ENCODE measurements around the gene CSRP1. TPM values are rescaled to one million over a fixed set of nuclear protein-coding genes. Genes with fewer than 3 reads are reported as not detected.
A peak's percentile ranks its signal among the peaks of the same experiment; 100 is the strongest.

Gene CSRP1
- total RNA-seq, 3 donors from 2014 or later = 186 to 1,491 (median 767) TPM

DNA sequence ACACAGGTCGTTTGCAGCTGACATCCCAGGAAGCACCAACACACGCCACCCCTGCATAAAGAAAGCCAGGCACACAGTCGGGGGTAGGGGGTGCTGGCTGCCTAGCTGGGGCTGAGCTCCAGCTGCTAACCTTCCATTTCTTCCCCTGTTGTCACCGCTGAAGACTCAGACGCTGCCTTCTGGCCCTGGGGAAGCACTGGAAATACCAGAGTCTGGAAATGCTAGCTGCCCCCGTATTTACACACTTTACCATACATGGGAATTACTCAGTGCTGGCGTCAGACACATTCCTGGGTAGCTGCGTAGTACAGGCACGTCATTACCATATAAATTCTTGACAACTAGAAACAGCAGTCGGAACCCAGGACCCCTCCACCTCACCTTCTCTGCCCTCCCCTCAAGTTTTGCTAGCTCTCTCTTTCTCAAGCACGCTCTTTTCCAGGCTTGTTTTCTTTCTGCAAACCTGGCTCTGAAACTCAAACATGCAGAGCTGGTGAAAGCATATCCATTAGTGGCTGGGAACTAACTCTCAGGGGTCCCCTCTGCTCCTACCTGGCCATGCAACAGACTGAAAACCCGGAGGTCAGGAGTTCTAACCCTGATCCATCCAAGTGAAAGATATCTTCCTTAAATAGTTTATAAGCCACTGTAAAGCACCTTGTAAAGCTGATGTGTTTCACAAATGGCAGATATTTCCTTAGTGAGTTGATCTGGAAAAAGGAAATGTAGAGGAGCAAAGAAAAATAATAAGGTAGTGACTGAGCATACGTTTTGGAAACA is 3.3 kb downstream of the CSRP1 start:
- Histone ChIP-seq H3K27ac (peak overlapping the region; percentile 97 to 99), H3K9me3 (no peaks in the 10 kb centered on the region), H3K36me3 (no peaks in the 10 kb centered on the region), H3K4me1 (peaks cover 27% of the 10 kb centered on the region in 2 donors), H3K4me3 (peak overlapping the region in 2 of 3 donors; percentile 88 to 96), H3K27me3 (no peaks in the 10 kb centered on the region)
- peak in 1 of 2 donors; percentile 89 for DNase-seq (ENCODE audit: low spot score in 2 of 2)
- TF ChIP-seq, protein P1, sequence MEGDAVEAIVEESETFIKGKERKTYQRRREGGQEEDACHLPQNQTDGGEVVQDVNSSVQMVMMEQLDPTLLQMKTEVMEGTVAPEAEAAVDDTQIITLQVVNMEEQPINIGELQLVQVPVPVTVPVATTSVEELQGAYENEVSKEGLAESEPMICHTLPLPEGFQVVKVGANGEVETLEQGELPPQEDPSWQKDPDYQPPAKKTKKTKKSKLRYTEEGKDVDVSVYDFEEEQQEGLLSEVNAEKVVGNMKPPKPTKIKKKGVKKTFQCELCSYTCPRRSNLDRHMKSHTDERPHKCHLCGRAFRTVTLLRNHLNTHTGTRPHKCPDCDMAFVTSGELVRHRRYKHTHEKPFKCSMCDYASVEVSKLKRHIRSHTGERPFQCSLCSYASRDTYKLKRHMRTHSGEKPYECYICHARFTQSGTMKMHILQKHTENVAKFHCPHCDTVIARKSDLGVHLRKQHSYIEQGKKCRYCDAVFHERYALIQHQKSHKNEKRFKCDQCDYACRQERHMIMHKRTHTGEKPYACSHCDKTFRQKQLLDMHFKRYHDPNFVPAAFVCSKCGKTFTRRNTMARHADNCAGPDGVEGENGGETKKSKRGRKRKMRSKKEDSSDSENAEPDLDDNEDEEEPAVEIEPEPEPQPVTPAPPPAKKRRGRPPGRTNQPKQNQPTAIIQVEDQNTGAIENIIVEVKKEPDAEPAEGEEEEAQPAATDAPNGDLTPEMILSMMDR (IDR thresholded peaks at IDR 0.05) = no peak
- TF ChIP-seq POLR2AphosphoS5 (IDR thresholded peaks at IDR 0.05) (peak; percentile 52 to 86 (median 79)), POLR2A (IDR thresholded peaks at IDR 0.05) (peak; percentile 67)
- intact Hi-C loops (cut with DNase I; ENCODE audit: low total_unique reads) = no loop called here

- Histone ChIP-seq H3K27me3 (no peaks in the 10 kb centered on the region), H3K27ac (peak overlapping the region; percentile 97 to 99), H3K4me1 (peaks cover 16 to 25% of the 10 kb centered on the region in 2 donors), H3K4me3 (peak overlapping the region in 2 of 3 donors; percentile 88 to 96), H3K36me3 (no peaks in the 10 kb centered on the region), H3K9me3 (no peaks in the 10 kb centered on the region)
- DNase-seq (ENCODE audit: low spot score in 2 of 2) = peak in 1 of 2 donors; percentile 18
- TF ChIP-seq POLR2A (IDR thresholded peaks at IDR 0.05) (no peak), POLR2AphosphoS5 (IDR thresholded peaks at IDR 0.05) (no peak)
- TF ChIP-seq, protein P1 (IDR thresholded peaks at IDR 0.05) = no peak
- intact Hi-C loops (cut with DNase I; ENCODE audit: low total_unique reads) = no loop called here
These were observed 4.4 kb downstream of the CSRP1 start for GRCh38 chr1:201502511-201502857.

DNA sequence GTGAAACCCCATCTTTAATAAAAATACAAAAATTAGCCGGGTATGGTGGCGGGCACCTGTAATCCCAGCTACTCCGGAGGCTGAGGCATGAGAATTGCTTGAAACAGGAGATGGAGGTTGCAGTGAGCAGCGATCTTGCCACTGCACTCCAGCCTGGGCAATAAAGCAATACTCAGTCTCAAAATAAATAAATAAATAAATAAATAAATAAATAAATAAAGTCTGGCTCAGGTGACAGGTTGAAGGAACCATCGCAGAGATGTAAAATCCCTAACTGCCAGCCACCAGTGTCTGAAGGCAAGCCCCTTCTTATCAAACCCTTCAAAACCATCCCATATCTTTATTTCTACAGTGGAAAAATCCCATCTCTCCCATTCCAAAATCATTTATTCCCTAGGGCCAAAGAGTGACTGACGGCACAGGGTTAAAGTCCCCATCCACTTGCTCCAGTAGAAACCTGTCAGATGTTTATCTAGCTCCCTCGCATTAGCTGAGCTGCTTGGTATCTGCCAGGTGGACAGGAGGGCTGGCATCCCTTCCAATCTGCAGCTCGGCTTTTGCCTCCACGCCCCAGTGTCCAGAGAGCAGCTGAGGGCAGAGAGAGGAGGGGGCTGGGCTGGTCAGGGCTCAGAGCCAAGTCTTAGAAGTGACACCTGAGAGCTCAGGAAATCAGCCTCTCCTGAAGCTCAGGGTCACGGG is 5.0 kb downstream of the CSRP1 start:
- Histone ChIP-seq H3K27ac (peak overlapping the region; percentile 97 to 99), H3K27me3 (no peaks in the 10 kb centered on the region), H3K4me1 (peaks cover 15 to 20% of the 10 kb centered on the region in 2 donors), H3K9me3 (no peaks in the 10 kb centered on the region), H3K36me3 (no peaks in the 10 kb centered on the region), H3K4me3 (peak overlapping the region in 2 of 3 donors; percentile 88 to 96)
- peak; percentile 39 to 48 (median 45) for TF ChIP-seq POLR2AphosphoS5 (IDR thresholded peaks at IDR 0.05)
- TF ChIP-seq POLR2A (IDR thresholded peaks at IDR 0.05) = no peak
- intact Hi-C loops (cut with DNase I; ENCODE audit: low total_unique reads) = no loop called here
- DNase-seq (ENCODE audit: low spot score in 2 of 2) = peak in 1 of 2 donors; percentile 69

GRCh38 chr1:201501144-201501543 is 5.8 kb downstream of the CSRP1 start:
- peaks cover 20 to 24% of the 10 kb centered on the region in 2 donors for H3K4me1 ChIP-seq
- intact Hi-C loops (cut with DNase I; ENCODE audit: low total_unique reads) = no loop called here
- peak in 1 of 3 donors; percentile 24 for TF ChIP-seq POLR2AphosphoS5 (IDR thresholded peaks at IDR 0.05)
- no peak for TF ChIP-seq POLR2A (IDR thresholded peaks at IDR 0.05)
- H3K27ac ChIP-seq = peak overlapping the region; percentile 97 to 99
- DNase-seq (ENCODE audit: low spot score in 2 of 2) = peak in 1 of 2 donors; percentile 66
- H3K36me3 ChIP-seq = no peaks in the 10 kb centered on the region
- no peaks in the 10 kb centered on the region for H3K27me3 ChIP-seq
- H3K9me3 ChIP-seq = no peaks in the 10 kb centered on the region
- H3K4me3 ChIP-seq = peak overlapping the region in 2 of 3 donors; percentile 88 to 96

DNA sequence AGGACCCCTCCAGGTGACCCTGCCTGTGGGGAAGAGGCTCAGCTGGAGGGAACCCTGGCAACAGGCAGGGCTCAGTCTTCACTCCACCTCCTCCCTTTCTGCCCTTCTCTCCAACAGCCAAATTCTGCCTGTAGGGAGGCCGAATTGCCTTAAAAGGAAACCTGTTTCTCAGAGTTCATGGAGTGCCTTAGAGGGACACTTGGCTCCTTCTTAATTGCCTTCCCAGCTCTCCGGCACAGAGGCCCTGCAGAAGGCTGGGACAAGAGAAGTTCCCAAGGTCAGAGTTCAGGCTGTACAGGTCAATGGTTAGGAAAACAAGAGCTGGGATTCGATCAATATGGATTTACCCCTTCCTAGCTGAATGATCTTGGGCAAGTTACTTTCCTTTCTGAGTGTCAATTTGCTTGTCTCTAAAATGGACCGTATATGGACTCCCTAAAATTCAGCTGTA is 6.2 kb downstream of the CSRP1 start:
- H3K27me3 ChIP-seq = no peaks in the 10 kb centered on the region
- DNase-seq (ENCODE audit: low spot score in 2 of 2) = peak in 1 of 2 donors; percentile 72
- H3K9me3 ChIP-seq = no peaks in the 10 kb centered on the region
- TF ChIP-seq POLR2AphosphoS5 (IDR thresholded peaks at IDR 0.05) = peak; percentile 6 to 56 (median 16)
- TF ChIP-seq, protein P1 (IDR thresholded peaks at IDR 0.05) = no peak
- H3K4me3 ChIP-seq = peak overlapping the region in 2 of 3 donors; percentile 88 to 96
- H3K36me3 ChIP-seq = no peaks in the 10 kb centered on the region
- intact Hi-C loops (cut with DNase I; ENCODE audit: low total_unique reads) = no loop called here
- H3K27ac ChIP-seq = peak overlapping the region; percentile 97 to 99
- peaks cover 22 to 25% of the 10 kb centered on the region in 2 donors for H3K4me1 ChIP-seq
